NCI-H2227 (cell line): ENCODE data around the gene SRGAP2C.
"Not testable (repeated sequence)": the region's sequence is repeated elsewhere in the genome, so short reads cannot be mapped to it uniquely, and the experiment has no call there.

ENCODE experiments used
- DNase-seq: peaks from one replicate; lab custom pipeline; 2025; ENCODE audit not compliant: unreplicated experiment; lab: John Stamatoyannopoulos, UW

SRGAP2C gene

DNA sequence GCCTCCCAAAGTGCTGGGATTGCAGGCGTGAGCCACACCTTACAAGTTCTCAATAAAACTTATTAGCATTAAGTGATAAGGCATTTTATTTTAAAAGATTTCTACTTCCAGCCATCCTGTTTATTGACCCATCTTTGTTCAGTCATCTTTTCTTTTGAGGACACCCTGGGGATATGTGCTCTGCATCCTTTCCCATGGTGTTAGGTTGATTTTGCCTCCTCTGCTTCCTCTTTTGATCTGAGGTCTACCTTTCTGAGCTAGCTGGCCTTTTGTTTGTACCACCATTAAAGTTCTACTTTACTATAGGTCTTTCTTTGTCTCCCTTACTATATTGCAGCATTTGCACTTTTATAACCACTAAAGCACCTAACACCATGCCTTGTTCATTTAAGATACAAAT lies 136.9 kb downstream of the SRGAP2C start:
- DNase-seq: not testable (repeated sequence)

DNA sequence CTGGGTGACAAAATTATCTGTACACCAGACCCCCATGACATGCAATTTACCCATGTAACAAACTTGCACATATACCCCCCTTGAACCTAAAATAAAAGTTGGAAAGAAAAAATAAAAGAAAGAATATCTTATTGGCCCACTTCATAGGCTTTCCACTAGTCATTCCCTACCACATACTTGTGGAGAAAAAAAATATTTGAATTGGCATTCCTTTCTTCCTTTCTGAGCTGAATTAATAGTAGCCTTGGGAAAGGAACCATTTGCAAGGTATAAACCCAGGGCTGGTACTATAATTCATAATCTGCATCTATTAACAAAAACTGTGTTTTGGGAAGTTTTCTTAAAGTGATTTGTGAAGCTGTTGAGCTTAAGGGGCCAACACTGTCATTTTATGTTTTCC lies 140.0 kb downstream of the SRGAP2C start:
- not testable (repeated sequence) for DNase-seq

DNA sequence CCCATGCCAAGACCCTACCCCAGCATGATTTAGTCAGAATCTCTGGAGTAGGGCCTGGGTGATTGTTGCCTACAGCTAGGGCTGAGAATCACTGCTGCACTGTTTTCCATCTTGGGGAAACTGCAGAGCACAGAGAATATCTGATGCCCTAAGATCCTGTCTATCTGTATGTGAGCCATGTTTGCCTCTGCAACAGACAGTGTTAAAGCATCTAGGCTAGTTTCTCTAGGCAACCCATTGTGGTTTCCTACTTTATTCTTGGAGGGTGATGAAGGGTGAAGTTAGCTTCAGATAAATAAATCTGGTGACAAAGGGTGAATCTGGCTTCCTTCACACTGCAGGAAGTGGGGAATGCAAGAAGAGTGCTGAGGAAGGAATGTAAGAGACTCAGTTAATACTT lies 147.4 kb downstream of the SRGAP2C start:
- DNase-seq: not testable (repeated sequence)

DNA sequence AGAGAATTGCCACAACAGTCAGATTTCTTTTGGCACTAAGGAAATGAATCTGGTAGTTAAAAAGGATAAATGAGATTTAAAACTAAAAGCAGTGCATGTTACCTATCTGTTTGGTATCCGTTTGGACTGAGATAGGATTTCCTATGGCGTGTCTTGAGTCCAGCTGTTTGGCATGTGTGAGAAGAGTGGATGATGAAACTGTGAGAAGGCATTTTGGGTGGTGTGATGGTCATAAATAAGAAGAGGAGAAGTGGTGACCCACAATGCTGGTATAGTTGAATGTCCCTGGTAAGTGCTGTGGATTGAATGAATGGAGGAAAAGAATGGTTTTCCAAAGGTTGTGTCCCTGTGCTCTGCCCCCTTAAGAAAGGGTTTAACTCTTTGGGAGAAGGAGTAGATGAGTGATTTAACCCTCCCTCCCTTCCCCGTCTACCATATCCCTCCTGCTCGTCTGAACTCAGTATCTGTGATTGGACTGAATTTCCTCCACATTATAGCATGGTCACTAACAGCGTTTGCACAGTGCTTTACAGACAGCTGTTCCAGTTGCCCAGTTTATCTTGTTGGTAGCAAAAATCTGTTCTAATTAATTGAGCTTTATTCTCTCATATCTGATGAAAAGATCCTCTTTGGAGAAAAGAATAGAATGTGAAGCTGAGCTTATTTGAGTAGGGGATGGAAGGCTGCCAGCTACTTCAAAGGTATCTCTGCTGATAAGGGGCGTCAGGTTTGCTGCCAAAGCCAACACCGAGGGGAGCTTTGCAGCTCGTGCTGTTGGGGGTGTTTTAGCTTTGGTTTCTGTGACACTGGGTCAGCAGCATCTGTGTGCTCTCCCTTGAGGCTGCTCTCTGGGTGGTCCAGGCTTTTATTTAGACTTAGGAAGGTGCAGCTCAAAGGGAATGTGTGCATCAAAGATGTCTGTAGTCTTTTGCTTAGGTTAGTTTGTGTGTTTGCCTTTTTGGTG lies 148.1 kb downstream of the SRGAP2C start:
- DNase-seq: not testable (repeated sequence)

DNA sequence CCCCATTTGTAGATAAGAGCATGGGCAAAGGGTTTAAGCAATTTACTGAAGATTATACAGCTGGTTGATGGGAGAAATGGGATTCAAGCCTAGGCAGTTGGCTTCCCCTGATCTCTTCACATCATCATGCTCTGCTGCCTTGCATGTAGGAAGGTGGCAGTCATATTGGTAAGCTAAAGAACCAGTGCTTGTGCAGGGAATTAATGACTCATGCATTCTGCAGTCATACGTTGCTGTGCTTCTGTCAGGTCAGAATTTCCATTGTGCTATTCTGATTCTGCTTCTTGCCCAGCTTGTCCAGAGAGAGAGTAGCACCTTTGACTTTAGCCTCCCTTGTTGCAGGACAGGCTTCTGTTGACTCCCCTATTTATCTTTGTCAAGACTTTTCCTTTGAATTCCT lies 153.2 kb downstream of the SRGAP2C start:
- not testable (repeated sequence) for DNase-seq

DNA sequence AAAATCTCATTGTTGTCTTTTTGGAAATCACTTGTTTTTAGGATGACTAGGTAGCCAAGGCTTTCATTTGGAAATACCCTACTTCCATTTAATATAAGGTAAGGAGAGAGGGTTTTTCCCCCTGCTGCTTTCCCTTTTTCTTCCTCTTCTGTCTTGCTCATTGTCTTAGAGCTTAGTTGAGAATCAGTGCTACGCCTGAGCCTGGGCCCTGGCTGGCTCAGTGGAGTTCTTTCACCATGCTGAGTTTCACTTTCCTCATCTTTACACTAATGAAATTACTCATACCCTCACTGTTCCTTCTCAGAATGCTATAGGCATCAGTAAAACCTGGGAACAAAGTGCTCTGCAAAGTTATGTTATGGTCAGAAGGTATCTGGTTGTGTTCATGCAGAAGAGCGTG lies 154.8 kb downstream of the SRGAP2C start:
- not testable (repeated sequence) for DNase-seq

DNA sequence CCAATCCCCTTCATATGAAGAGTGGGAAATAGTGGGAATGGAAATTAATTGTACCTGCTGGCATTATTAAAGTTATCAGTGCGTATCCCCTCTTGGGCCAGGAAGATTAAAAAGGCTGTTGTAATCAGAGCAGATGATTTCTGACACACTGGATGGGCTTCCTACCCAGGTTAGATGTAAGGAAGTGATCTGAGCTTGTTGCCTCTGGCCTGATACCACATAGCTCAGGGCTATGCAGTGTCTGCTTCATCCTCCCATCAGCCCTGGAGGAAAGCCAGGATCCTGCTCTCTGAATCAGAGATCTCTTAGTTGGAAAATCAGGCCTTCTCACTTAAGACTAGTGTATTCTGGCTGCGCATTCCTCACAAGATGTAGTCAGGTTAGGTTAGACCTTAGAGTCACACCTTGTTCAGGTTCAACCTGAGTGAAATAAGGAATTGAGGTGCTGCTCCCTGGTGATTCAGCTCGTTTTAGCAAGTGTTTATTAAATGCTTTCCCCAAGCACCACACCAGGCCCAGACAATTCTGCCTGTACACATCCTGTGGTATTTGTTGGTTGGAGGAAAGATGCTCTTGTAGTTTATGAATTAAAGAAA lies 158.6 kb downstream of the SRGAP2C start:
- not testable (repeated sequence) for DNase-seq

DNA sequence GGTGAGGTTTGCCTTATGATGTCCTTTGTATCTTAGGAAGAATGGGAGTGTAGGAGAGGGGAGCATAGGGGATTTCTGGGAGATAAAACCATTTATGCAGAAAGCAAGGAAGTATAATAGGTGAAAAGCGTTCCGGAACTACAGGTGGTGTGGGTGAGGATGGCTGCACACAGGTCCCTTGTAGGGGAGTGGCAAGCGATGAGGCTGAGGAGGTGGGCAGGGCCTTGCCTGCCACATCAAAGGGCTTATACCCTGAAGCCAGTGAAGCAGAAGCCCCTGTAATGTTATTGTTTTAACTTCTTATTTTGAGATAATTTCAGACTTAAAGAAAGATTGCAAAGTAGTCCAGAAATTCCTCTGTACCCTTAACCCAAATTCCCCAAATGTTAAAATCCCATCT lies 159.6 kb downstream of the SRGAP2C start:
- not testable (repeated sequence) for DNase-seq

DNA sequence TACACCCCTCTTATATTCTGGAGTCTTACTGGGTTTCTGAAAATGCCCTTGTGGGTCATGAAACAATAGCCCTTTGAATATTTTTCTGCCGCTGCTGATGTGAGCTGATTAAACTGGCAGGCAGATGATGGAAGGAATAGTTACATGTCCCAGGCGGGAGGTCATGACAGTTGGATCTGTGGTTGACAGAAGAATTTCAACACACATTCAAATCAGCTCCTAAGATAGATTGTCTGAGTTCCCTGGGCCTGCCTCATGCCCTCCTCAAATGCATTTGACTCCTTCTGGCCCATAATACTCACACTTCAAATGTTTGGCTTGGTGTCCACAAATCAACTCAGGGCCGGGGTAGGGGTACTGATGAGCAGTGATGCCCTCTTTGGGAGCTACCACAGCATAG lies 161.9 kb downstream of the SRGAP2C start:
- DNase-seq: not testable (repeated sequence)

DNA sequence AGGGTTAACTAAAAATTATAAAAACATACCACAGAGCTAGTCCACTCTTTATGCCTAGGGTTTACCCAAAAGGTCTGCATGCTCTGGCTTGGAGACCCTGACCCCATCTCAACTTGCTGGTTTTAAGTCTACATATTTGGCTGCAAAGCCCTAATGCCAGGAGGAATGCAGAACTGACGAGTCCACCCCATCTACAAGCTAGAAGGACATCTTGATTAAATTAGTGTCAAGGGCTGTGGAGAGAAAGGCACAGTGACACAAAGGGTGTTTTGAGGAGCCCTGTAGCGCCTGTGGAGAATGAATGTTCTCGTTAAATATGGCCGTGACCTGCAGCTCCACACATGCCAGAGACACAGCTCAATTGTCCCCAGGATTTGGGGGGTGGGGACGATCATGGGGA lies 162.7 kb downstream of the SRGAP2C start:
- DNase-seq: not testable (repeated sequence)

DNA sequence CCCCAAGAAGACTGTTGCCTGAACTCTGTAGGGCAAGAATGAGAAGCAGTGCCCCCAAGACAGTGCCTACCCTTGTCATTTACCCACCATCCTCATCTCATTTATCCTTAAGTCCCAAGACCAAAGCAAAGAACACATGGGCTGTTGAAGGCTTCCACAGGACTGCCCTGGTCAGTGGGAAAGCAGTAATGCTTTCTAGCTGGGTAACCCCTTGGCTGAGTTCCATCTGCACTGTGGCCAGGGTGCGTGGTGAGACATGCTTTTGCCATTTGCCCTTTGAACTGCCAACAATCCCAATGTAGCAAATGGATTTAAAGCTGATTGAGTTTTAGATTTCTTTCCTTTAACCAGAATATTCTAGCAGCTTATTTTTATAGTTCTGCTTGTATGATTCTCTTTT lies 163.3 kb downstream of the SRGAP2C start:
- not testable (repeated sequence) for DNase-seq

DNA sequence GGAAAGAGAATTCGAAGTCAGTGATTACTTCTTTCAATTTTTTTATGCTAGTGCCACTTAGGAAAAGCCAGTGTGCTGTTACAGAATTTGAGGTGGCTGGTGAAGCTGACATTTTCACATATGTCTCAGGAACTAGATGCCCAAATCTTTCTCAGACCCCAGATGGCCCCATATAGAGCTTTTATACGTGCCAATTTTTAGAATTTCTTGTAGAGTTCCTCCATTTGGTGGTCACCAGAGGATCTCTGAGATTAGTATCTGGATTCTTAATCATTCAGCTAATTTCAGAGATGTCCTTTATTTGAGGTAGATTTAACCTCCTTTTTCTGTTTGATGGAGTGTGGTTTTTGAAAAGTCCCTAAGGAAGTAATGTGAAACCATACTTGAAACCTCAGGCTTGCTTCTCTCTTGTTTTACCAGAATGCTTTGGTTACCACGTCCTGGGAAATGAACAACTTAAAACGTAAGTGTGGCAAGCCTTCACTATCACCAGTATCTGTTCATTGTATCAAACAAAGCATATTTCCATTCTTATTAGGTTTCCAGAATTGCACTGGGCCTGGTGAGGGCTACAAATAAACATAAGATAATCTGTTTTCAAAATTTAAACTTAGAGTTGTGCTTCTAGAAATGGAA lies 164.7 kb downstream of the SRGAP2C start:
- not testable (repeated sequence) for DNase-seq

DNA sequence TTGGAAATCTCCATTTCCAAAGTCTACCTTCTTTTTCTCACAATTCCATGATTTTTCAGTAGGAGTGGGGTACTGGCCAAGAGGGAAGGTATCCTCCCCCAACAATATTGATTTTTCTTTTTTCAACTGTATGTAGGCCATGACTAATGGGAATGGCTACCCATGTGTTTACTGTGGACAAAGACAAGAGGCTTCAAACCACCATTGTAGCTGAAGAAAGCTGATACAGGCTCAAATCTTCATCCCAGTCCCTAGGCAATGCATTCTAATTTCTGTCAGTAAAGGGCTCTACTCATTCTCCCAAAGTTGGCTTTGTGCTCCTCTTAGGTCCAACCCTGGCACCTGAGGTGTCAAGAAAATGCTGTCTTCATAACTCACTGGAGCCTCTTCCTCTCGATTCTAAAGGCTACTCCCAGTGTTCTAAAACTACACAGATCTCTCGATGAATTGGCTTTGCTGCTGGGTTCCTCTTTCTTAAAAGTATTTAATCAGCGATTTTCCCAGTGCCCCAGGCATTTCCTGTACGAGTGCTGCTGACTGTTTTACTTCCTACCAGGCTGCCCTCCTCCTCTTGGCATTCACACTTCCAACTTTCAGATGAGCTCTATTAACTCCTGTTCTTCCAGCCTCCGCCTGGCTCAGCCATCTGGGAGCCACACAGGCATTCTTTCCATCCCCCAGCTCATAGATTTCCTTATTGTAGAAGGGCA lies 171.1 kb downstream of the SRGAP2C start:
- DNase-seq: not testable (repeated sequence)

DNA sequence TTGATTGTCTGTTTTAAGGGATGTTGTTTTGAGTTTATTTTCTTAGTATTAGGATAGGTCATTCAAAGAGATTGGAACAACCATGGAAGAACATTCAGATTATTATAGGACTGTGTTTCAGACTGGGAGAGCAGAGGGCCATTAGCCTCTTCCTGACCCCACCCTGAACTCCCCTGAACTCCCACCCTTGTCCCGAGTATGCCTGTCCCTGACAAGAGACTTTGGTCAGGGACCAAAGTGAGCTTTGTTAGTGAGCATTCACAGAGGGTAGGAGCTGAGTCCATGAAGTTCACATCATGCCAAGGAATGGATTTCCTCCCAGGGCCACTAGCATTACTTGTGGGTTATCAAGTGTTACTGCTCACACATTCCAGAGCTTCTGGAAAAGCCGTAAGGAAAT lies 172.0 kb downstream of the SRGAP2C start:
- not testable (repeated sequence) for DNase-seq

DNA sequence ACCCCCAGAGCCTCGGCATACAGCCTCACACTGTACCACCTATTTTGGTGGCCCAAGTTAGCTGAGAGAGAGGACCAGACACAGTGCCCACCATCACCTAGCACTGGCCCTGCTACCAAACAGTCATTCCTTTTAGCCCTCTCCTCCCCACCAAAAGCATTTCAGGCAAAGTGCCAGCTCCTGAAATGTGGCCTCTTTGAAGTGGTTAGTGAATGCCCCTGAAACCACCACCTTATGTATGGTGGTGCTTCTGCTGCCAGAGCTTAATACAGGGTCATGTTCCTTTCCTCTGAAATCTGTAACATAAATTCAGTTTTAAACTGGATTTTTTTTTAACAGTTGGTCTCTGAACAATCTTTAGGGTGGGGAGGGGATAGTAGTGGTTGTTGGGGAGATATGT lies 175.8 kb downstream of the SRGAP2C start:
- not testable (repeated sequence) for DNase-seq

DNA sequence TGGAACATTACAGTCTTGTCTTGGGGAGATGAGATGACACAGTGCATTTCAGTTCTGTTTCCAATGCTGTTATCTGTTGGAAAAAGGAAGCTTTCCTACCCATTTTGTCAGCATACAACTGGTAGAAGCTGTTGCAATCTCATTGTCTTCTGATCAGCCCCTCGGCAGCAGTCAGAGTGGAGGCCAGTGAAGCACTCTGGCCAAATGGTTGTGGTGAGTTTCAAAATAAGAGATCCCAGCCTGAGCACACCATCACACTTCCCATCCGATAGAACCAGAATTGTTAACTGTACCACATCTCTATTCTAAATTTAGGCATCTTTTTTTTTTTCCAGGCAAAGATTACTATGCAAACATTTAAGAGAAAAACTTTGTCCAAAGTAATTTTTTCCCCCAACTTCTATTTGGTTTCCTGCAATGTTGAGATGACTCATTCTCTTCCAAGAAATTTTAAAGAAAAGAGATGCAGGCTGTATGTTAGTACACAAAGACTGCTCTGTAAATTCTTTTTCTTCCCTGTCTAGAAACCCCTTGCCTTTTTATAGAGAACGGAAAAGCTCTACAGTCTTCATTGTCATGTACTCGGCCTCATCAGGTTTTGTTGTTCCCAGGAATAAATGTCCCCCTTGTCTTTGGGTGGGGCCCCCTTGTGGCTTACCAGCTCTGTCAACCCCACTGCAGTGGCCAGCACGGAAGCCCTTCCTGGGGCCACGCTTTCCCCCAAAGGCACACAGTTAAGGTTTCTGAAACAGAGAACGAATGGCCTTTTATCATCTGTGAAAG lies 176.9 kb downstream of the SRGAP2C start:
- DNase-seq: not testable (repeated sequence)

DNA sequence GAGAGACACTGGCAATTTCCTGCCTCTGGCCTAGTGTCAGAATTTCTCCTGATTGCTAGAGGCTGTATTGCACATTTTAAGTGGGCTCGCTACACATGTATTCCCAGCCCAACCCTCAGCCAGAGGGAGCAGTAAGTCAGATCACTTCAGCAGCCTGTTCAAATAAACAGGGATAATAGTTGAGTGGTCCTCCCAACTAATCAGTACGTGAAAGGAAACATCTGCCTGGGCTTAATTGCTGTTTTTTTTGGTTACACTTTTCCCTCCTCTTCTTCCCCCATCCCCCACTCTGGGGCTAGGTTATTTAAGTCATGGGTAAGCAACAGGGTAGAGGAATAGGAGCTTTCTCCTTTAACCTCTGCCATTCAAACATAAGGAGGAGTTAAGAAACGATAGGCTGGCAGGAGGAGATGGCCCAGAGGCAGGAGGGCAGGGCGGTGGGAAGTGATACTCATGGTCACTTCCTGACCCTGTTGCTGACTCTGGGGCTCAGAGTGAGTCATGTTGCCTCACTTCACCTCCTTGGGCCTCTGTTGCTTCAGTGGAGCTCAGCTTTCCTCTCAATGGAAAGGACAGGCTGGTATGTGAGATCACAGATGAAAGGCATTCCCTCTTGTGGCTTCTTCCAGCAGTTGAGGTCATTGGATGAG lies 177.6 kb downstream of the SRGAP2C start:
- not testable (repeated sequence) for DNase-seq

DNA sequence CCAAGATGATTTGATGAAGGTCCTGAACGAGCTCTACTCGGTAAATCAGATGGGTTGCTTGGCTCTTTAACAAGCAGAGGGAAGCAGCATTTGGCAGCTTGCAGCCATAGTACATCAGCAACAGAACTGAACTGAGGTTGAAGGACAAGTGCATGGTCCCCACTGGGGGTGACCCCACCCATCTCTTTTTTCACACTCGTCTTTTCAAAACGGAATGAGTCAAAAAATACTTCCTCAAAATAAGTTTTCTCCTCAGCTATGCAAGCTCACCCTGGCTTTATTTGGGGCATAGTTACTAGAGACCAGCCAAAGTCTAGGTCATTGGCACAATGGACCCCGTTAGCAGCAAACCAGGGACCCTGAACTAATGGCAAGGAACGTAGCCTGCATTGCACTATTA lies 180.5 kb downstream of the SRGAP2C start:
- DNase-seq: not testable (repeated sequence)

DNA sequence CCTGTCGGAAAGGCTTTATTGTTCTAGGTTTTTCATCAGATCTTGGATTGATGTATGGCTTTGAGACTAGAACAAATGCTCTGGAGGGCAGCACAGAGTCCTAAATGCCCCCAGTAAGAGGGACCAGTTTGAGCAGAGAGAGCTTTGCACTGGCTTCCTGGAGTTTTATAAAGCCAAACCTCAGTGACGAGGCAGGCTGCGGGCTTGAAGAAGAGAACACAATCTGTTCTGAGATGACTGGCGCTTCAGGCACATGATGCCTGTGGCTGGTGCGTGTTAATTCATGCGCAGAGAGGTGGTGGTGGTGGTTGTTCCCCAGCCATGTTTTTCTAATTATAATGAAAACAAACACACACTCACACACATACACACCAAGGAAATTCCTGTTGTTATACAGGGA lies 180.9 kb downstream of the SRGAP2C start:
- not testable (repeated sequence) for DNase-seq

DNA sequence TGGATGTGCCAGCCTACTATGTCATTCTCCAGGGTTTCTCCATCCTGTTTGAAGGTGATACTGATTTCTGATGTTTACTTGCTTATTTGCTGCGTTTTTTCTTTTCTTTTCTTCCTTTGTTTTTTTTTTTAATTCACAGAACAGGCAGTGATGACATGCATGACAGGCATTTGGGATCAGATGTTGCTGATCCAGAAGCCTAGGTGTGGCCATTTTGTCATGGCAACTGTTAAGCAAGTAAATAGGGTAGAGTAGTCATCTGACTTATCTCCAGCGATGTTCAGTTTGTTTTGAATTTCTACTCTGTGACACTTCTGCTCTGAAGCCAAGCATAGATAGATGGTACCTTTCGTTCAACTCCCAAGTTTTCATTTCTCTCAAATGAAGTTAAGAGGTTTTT lies 181.4 kb downstream of the SRGAP2C start:
- not testable (repeated sequence) for DNase-seq
